T-helper 1 cell (primary cell): ENCODE measurements around the gene NRDE2.
A peak's percentile ranks its signal among the peaks of the same experiment; 100 is the strongest.

ENCODE experiments used
- DNase-seq, 5 donors: peaks; one replicate each; pipeline ENCODE4 v3.0.0-alpha.2; 2012 to 2020
- total RNA-seq, 4 donors: gene quantifications; one replicate each; lab custom pipeline; 2026; lab: John Stamatoyannopoulos, UW

Gene NRDE2, protein sequence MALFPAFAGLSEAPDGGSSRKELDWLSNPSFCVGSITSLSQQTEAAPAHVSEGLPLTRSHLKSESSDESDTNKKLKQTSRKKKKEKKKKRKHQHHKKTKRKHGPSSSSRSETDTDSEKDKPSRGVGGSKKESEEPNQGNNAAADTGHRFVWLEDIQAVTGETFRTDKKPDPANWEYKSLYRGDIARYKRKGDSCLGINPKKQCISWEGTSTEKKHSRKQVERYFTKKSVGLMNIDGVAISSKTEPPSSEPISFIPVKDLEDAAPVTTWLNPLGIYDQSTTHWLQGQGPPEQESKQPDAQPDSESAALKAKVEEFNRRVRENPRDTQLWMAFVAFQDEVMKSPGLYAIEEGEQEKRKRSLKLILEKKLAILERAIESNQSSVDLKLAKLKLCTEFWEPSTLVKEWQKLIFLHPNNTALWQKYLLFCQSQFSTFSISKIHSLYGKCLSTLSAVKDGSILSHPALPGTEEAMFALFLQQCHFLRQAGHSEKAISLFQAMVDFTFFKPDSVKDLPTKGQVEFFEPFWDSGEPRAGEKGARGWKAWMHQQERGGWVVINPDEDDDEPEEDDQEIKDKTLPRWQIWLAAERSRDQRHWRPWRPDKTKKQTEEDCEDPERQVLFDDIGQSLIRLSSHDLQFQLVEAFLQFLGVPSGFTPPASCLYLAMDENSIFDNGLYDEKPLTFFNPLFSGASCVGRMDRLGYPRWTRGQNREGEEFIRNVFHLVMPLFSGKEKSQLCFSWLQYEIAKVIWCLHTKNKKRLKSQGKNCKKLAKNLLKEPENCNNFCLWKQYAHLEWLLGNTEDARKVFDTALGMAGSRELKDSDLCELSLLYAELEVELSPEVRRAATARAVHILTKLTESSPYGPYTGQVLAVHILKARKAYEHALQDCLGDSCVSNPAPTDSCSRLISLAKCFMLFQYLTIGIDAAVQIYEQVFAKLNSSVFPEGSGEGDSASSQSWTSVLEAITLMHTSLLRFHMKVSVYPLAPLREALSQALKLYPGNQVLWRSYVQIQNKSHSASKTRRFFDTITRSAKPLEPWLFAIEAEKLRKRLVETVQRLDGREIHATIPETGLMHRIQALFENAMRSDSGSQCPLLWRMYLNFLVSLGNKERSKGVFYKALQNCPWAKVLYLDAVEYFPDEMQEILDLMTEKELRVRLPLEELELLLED
- total RNA-seq = 23.6 to 52.2 (median 45.1) reads per million in 4 donors

GRCh38 chr14:90331497-90332270, at the start of gene NRDE2:
TSS of gene NRDE2 (minus strand) at chr14:90331941. CDS start at chr14:90331904, 37 bp downstream.
- peak; percentile 79 to 96 (median 83) for DNase-seq

DNA sequence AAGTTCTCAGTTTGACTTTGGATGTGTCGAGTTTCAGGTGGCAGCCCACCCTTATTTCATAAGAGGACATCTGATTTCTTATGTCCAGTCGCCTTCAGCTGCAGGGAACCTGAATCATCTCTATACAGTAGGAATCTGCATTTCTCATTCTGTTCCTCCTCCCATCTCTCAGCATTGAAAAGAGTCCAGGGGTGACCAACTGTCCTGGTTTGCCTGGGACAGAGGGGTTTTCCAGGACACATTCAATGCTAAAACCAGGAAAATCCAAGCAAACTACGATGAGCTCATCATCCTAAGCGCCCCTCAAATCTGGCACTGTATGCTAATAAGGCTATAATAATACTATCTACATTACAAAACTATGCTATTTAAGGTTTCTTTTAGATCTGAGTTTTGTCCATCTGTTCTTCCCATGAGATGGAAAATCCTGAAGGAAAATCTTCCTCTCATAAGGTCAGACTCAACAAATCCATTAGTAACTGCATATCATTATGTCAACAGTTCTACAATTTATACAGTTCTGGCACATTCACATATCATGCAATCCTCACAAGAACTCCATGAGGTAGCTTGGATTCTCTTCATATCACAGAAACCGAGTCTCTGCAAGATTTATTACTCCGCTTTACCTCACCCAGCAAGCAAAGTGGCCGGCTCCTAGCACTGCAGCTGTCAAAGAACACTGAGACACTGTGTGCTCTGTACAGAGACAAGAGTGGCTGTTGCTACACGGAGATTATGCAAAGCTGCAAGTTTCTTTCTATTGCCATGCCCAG, 49.5 kb upstream of the NRDE2 start:
- DNase-seq = no peak

GRCh38 chr14:90379106-90379505, 47.4 kb upstream of the NRDE2 start:
- DNase-seq = no peak

DNA sequence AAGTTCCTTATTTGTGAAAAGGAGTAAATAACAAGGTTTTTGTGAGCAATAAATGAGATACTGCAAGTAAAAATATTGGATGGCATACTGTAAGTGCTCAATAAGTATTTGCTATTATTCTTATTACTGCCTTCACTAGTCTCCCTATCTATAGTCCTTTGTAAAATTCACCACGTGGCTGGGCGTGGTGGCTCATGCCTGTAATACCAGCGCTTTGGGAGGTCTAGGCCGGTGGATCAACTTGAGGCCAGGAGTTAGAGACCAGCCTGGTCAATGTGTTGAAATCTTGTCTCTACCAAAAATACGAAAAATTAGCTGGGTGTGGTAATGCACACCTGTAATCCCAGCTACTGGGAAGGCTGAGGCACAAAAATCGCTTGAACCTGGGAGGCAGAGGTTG, 46.5 kb upstream of the NRDE2 start:
- DNase-seq = no peak

GRCh38 chr14:90375934-90376333, 44.2 kb upstream of the NRDE2 start:
- DNase-seq = no peak

GRCh38 chr14:90374813-90375212, 43.1 kb upstream of the NRDE2 start:
- DNase-seq = no peak

DNA sequence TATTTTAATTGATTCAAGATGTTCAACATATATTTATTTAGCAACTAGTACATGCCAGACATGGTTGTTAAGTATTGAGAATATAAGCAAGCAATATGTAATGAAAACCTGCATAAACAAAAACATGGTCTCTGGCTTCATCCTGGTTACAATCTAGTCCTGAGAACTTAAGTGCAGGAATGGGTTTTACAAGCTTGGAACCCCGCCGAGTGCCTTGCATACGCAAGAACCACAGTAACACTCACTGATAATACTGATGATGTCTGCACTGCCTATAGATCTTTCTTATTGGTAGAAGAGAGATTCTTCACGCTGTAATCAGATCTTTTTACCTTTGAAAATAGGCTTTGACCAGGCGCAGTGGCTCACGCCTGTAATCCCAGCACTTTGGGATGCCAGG, 42.1 kb upstream of the NRDE2 start:
- DNase-seq = no peak

GRCh38 chr14:90368946-90369721, 37.4 kb upstream of the NRDE2 start:
- DNase-seq = peak in 1 of 5 donors; percentile 18

- DNase-seq = no peak
Measured at GRCh38 chr14:90362558-90362896, 30.8 kb upstream of the NRDE2 start.

DNA sequence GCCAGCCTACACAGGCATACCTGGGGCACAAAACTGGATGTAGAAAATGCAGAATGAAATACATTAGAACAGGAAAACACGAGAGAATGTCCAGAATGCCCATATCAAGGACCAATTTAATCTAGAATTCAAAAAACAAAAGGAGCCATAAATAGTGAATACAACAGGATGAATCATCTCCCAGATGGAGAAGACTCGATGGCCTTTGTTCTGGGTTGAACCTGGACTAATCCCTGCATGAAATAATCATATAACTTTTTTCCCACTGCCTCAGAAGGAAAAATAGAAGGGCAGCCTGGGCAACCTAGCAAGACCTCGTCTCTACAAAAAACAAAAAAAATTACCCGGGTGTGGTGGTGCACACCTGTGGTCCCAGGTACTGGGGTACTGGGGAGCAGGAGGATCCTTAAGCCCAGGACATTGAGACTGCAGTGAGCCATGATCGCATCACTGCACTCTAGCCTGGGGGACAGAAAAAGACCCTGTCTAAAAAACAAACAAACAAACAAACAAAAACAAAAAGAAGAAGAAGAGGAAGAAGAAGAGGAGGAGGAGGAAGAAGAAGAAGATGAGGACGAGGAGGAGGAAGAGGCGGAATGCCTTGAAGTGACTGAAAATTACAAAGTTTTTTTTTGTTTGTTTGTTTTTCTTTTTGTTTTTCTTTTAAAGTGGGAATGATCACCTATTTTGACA, 30.3 kb upstream of the NRDE2 start:
- no peak for DNase-seq

DNA sequence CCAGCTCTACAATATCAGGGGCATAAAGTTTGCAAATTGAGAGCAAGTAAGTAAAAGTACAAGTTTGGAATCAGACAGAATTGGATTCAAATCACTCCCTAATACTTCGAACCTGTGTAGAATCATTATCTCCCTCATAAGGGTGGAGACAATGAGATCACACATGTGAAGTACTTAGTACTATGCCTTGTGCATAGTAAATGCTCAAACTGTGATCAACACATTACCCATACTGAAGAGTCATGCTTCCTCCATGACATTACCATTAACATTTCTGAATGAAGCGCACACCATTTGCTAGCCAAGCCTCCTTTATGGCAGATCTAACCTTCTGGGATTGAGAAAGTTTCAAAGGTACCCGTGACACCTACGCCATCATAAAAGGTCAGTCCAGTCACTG, 26.6 kb upstream of the NRDE2 start:
- no peak for DNase-seq

GRCh38 chr14:90356925-90357324, 25.2 kb upstream of the NRDE2 start:
- DNase-seq = no peak

GRCh38 chr14:90355540-90356518, 24.1 kb upstream of the NRDE2 start:
- no peak for DNase-seq

- no peak for DNase-seq
Measured at GRCh38 chr14:90354551-90355298, 23.0 kb upstream of the NRDE2 start.

DNA sequence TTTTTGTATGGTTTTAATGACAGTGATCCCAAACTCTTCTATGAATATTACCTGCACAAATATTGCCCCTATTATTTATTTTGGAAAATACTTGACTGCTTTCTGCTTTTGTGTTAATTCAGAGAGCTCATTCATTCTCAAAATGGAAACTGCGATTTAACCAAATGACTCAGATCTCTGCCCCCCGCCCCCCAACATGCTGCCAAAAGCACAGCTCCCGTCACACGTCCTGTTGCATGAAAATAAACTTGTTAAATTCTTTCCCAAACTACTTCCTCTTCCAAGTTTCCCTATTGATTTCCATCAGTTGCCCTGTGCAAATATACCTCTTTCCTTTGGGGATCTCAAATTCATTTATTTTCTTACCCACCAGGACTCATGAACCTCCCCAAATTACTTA, 18.0 kb upstream of the NRDE2 start:
- DNase-seq = no peak

DNA sequence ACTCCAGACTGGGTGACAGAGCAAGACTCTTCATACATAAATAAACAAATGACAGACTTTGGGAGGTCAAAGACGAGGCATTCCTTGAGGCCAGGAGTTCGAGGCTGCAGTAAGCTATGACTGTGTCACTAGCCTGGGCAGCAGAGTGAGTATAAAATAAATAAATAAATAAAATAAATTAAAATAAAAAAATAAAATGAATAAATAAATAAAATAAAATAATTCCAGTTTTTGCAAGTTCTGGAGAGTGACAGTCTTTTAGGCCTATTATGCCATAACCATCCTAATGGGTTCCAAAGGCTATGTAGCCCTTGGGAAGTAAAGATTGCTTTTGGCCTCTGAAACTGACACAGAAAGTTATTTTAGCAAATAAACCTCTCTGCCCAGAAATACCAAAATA, 16.5 kb upstream of the NRDE2 start:
- DNase-seq = no peak

DNA sequence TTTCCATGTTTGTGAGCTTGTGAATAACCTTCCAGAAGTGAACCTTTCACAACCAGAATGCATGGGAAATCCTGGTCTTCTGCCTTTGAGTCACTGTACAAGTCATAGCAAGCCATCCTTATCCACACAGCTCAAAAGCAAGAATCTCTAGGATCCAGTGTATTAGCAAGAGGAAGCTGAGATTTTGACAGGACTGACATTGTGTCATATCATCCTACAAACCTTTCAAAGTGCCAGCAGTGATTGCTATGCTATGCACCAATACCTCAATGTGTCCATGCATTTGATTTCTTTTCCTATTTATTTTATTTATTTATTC, 13.5 kb upstream of the NRDE2 start:
- DNase-seq = no peak
